ENCODE measurements around the gene MMP24. TPM values are rescaled to one million over a fixed set of nuclear protein-coding genes. Genes with fewer than 3 reads are reported as not detected.

The MMP24 gene
- total and polyA plus RNA-seq, 7 experiments from 2014 or later, result 0.07 to 0.08 TPM; not detected in 5

- POLR2A ChIA-PET, result interaction anchor here (1.1 kb wide), 1 partner anchor 14 kb away, joined by 3 read pairs; the partner anchor contains the start of gene EIF6
- no peak for ATAC-seq
These were observed 43.8 kb downstream of the MMP24 start for GRCh38 chr20:35270021-35270902.

GRCh38 chr20:35271073-35271882 is 44.8 kb downstream of the MMP24 start:
- Histone ChIP-seq H3K9me3 (ENCODE audit: control insufficient read depth in 2 of 3, low read length in 3 of 3) (no peaks in the 10 kb centered on the region), H3K4me1 (ENCODE audit: control insufficient read depth in 2 of 2, insufficient read depth in 2 of 2, low read length in 2 of 2) (peaks cover 1 to 2% of the 10 kb centered on the region in 2 donors), H3K4me3 (ENCODE audit: low read length) (no peak overlapping the region), H3K27me3 (ENCODE audit: control insufficient read depth in 2 of 2, insufficient read depth in 2 of 2, low read length in 2 of 2) (no peaks in the 10 kb centered on the region), H3K27ac (ENCODE audit: low read depth, low read length) (no peak overlapping the region), H3K36me3 (ENCODE audit: control insufficient read depth in 2 of 3, insufficient read depth in 3 of 3, low read length in 3 of 3) (peaks cover 0 to 72% (median 6%) of the 10 kb centered on the region in 3 experiments)
- Mint-ChIP-seq H3K9me3 (no peaks in the 10 kb centered on the region), H3K27me3 (no peaks in the 10 kb centered on the region), H3K36me3 (peaks cover 0 to 29% (median 7%) of the 10 kb centered on the region in 5 donors), H3K4me1 (peaks cover 3 to 30% (median 19%) of the 10 kb centered on the region in 7 donors), H3K4me3 (no peak overlapping the region), H3K27ac (peak overlapping the region in 4 of 9 donors; percentile 16 to 76 (median 38))
- ChIA-PET CTCF (no interaction called here), POLR2A (interaction anchor here (1.1 kb wide), 1 partner anchor 13 kb away, joined by 3 read pairs; the partner anchor contains the start of gene EIF6)
- ATAC-seq (no peak), DNase-seq (no peak)
- intact Hi-C loops (cut with micrococcal nuclease), result loop anchor here in 1 of 2 donors (10.0 kb wide), 1 partner anchor 446 kb away; the partner anchor contains the start of gene NCOA6

More at GRCh38 chr20:35270021-35270902, 43.8 kb downstream of the MMP24 start:
- no peak overlapping the region for H3K27ac Mint-ChIP-seq
- H3K4me1 Mint-ChIP-seq, result peaks cover 0 to 21% (median 15%) of the 10 kb centered on the region in 7 donors
- intact Hi-C loops (cut with micrococcal nuclease), result loop anchor here in 1 of 2 donors (10.0 kb wide), 1 partner anchor 445 kb away; the partner anchor contains the start of gene NCOA6
- H3K27me3 Mint-ChIP-seq, result no peaks in the 10 kb centered on the region
- Histone ChIP-seq H3K27me3 (ENCODE audit: control insufficient read depth in 2 of 2, insufficient read depth in 2 of 2, low read length in 2 of 2) (no peaks in the 10 kb centered on the region), H3K4me1 (ENCODE audit: control insufficient read depth in 2 of 2, insufficient read depth in 2 of 2, low read length in 2 of 2) (no peaks in the 10 kb centered on the region), H3K36me3 (ENCODE audit: control insufficient read depth in 2 of 3, insufficient read depth in 3 of 3, low read length in 3 of 3) (peaks cover 0 to 69% (median 6%) of the 10 kb centered on the region in 3 experiments), H3K4me3 (ENCODE audit: low read length) (no peak overlapping the region), H3K27ac (ENCODE audit: low read depth, low read length) (no peak overlapping the region), H3K9me3 (ENCODE audit: control insufficient read depth in 2 of 3, low read length in 3 of 3) (no peaks in the 10 kb centered on the region)
- H3K9me3 Mint-ChIP-seq, result no peaks in the 10 kb centered on the region
- H3K36me3 Mint-ChIP-seq, result peaks cover 0 to 30% (median 7%) of the 10 kb centered on the region in 5 donors
- no peak for DNase-seq
- no peak overlapping the region for H3K4me3 Mint-ChIP-seq
- CTCF ChIA-PET, result interaction anchor here (0.7 kb wide), 1 partner anchor 1866 kb away, joined by 3 read pairs; no protein-coding TSS in a partner anchor

- no peaks in the 10 kb centered on the region for H3K9me3 ChIP-seq (ENCODE audit: control insufficient read depth in 2 of 3, low read length in 3 of 3)
- no peak overlapping the region for H3K4me3 ChIP-seq (ENCODE audit: low read length)
- H3K4me1 Mint-ChIP-seq, result peaks cover 6 to 32% (median 22%) of the 10 kb centered on the region in 7 donors
- H3K9me3 Mint-ChIP-seq, result no peaks in the 10 kb centered on the region
- ChIA-PET POLR2A (no interaction called here), CTCF (no interaction called here)
- no peaks in the 10 kb centered on the region for H3K27me3 ChIP-seq (ENCODE audit: control insufficient read depth in 2 of 2, insufficient read depth in 2 of 2, low read length in 2 of 2)
- peak overlapping the region in 1 of 9 donors; percentile 54 for H3K27ac Mint-ChIP-seq
- ATAC-seq, result no peak
- no peak for DNase-seq
- peaks cover 0 to 66% (median 6%) of the 10 kb centered on the region in 3 experiments for H3K36me3 ChIP-seq (ENCODE audit: control insufficient read depth in 2 of 3, insufficient read depth in 3 of 3, low read length in 3 of 3)
- H3K4me1 ChIP-seq (ENCODE audit: control insufficient read depth in 2 of 2, insufficient read depth in 2 of 2, low read length in 2 of 2), result peaks cover 8 to 9% of the 10 kb centered on the region in 2 donors
- peaks cover 0 to 23% (median 4%) of the 10 kb centered on the region in 5 donors for H3K36me3 Mint-ChIP-seq
- H3K4me3 Mint-ChIP-seq, result no peak overlapping the region
- no peaks in the 10 kb centered on the region for H3K27me3 Mint-ChIP-seq
- intact Hi-C loops (cut with micrococcal nuclease), result loop anchor here in 1 of 2 donors (10.0 kb wide), 1 partner anchor 447 kb away; the partner anchor contains the start of gene NCOA6
- H3K27ac ChIP-seq (ENCODE audit: low read depth, low read length), result no peak overlapping the region
These were observed 45.4 kb downstream of the MMP24 start for GRCh38 chr20:35271904-35272303.

GRCh38 chr20:35273449-35274171 is 47.1 kb downstream of the MMP24 start:
- peaks cover 0 to 52% (median 3%) of the 10 kb centered on the region in 3 experiments for H3K36me3 ChIP-seq (ENCODE audit: control insufficient read depth in 2 of 3, insufficient read depth in 3 of 3, low read length in 3 of 3)
- Mint-ChIP-seq H3K4me1 (peaks cover 6 to 35% (median 24%) of the 10 kb centered on the region in 7 donors), H3K9me3 (no peaks in the 10 kb centered on the region), H3K36me3 (peaks cover 0 to 14% (median 4%) of the 10 kb centered on the region in 5 donors), H3K4me3 (no peak overlapping the region), H3K27ac (peak overlapping the region in 5 of 9 donors; percentile 25 to 65 (median 47)), H3K27me3 (no peaks in the 10 kb centered on the region)
- CTCF ChIA-PET, result interaction anchor here (0.6 kb wide), 1 partner anchor 796 kb away, joined by 3 read pairs; no protein-coding TSS in a partner anchor
- ATAC-seq, result no peak
- H3K4me3 ChIP-seq (ENCODE audit: low read length), result no peak overlapping the region
- peaks cover 11 to 17% of the 10 kb centered on the region in 2 donors for H3K4me1 ChIP-seq (ENCODE audit: control insufficient read depth in 2 of 2, insufficient read depth in 2 of 2, low read length in 2 of 2)
- no peak overlapping the region for H3K27ac ChIP-seq (ENCODE audit: low read depth, low read length)
- no peaks in the 10 kb centered on the region for H3K27me3 ChIP-seq (ENCODE audit: control insufficient read depth in 2 of 2, insufficient read depth in 2 of 2, low read length in 2 of 2)
- peak in 1 of 9 donors; percentile 6 for DNase-seq
- intact Hi-C loops (cut with micrococcal nuclease), result loop anchor here in 1 of 2 donors (10.0 kb wide), 1 partner anchor 449 kb away; the partner anchor contains the start of gene NCOA6
- no peaks in the 10 kb centered on the region for H3K9me3 ChIP-seq (ENCODE audit: control insufficient read depth in 2 of 3, low read length in 3 of 3)
- POLR2A ChIA-PET, result interaction anchor here (0.6 to 1.0 kb wide), 3 partner anchors 126 to 138 kb away, joined by 3 read pairs; partner anchors contain the start of gene EDEM2

GRCh38 chr20:35274172-35275092 is 47.9 kb downstream of the MMP24 start:
- CTCF ChIA-PET, result no interaction called here
- intact Hi-C loops (cut with micrococcal nuclease), result loop anchor here in 1 of 2 donors (5.0 to 10.0 kb wide), 5 partner anchors 388 to 912 kb away; partner anchors contain the start of genes CPNE1, GGT7, ITCH and NCOA6
- Histone ChIP-seq H3K9me3 (ENCODE audit: control insufficient read depth in 2 of 3, low read length in 3 of 3) (no peaks in the 10 kb centered on the region), H3K27ac (ENCODE audit: low read depth, low read length) (peak overlapping the region; percentile 30), H3K27me3 (ENCODE audit: control insufficient read depth in 2 of 2, insufficient read depth in 2 of 2, low read length in 2 of 2) (no peaks in the 10 kb centered on the region), H3K4me1 (ENCODE audit: control insufficient read depth in 2 of 2, insufficient read depth in 2 of 2, low read length in 2 of 2) (peaks cover 11 to 18% of the 10 kb centered on the region in 2 donors), H3K36me3 (ENCODE audit: control insufficient read depth in 2 of 3, insufficient read depth in 3 of 3, low read length in 3 of 3) (peaks cover 0 to 60% (median 3%) of the 10 kb centered on the region in 3 experiments), H3K4me3 (ENCODE audit: low read length) (no peak overlapping the region)
- Mint-ChIP-seq H3K4me1 (peaks cover 6 to 32% (median 24%) of the 10 kb centered on the region in 7 donors), H3K36me3 (peaks cover 0 to 19% (median 9%) of the 10 kb centered on the region in 5 donors), H3K9me3 (no peaks in the 10 kb centered on the region), H3K4me3 (no peak overlapping the region), H3K27ac (no peak overlapping the region), H3K27me3 (no peaks in the 10 kb centered on the region)
- POLR2A ChIA-PET, result no interaction called here
- DNase-seq, result peak in 1 of 9 donors; percentile 10
- ATAC-seq, result no peak
